Ovary (tissue), 3 donors: Measurements from ENCODE around the gene ETV3.

Experiments used
- EP300 ChIP-seq: sonication (generic); formaldehyde crosslinking; IDR thresholded peaks from one replicate; pipeline ENCODE4 v1.6.1; 2017; ENCODE audit warnings: antibody characterized with exemption
- TF ChIP-seq, protein P1 (sequence below), 3 donors: fragments of 450-650 bp in 2 of 3; fragments of 200-600 bp in 1 of 3; IDR thresholded peaks; one replicate each; pipeline versions ENCODE4 v1.5.1 to v1.8.0; 2016 to 2022; ENCODE audit warnings: antibody characterized with exemption in 3 of 3, mild to moderate bottlenecking in 1 of 3
- donor health status: DM: no; HTN: no; CAD: no.

DNA sequence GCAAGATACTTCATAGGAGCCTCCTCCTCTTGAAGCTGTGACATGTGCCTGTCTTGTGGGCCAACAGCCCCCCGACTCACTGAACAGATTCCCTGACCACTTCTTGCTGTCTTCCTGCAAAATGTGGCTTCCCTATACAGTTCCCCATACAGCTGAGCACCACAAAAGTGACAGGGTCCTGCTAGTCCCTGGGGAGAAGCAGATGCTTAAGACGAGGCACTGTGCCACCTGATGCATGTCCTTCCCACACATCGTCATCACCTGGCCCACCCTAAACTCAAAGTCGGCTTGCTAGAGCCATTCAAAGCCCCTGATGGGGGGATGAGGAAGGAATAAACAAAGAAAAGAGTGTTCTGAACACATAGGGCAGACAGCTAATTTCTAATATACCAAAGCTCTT lies 29.2 kb upstream of the ETV3 start:
- TF ChIP-seq, protein P1, sequence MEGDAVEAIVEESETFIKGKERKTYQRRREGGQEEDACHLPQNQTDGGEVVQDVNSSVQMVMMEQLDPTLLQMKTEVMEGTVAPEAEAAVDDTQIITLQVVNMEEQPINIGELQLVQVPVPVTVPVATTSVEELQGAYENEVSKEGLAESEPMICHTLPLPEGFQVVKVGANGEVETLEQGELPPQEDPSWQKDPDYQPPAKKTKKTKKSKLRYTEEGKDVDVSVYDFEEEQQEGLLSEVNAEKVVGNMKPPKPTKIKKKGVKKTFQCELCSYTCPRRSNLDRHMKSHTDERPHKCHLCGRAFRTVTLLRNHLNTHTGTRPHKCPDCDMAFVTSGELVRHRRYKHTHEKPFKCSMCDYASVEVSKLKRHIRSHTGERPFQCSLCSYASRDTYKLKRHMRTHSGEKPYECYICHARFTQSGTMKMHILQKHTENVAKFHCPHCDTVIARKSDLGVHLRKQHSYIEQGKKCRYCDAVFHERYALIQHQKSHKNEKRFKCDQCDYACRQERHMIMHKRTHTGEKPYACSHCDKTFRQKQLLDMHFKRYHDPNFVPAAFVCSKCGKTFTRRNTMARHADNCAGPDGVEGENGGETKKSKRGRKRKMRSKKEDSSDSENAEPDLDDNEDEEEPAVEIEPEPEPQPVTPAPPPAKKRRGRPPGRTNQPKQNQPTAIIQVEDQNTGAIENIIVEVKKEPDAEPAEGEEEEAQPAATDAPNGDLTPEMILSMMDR (IDR thresholded peaks at IDR 0.05) = no peak
- no peak for TF ChIP-seq EP300
